ENCODE data around the gene GPATCH2L.

Gene GPATCH2L

DNA sequence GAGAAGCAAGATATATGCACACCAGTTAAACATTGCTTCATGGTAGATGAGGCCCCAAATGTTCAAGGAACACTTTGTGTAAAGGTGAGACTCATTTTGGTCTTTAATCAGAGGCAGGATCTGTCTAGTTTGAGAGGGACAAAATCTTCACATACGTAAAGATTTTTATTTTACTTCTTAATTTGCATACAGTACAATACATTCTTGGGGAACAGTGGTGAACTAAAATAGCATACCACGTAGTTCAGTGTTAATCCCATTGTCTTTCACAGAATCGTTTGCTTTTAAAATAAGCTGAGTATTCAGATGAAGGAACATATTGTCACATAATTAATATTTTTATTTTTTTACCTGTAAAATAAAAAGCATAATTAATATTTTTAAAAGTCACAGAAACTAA, 43.3 kb downstream of the GPATCH2L start:
- no peak for DNase-seq (ENCODE audit: low read depth in 1 of 2, low spot score in 1 of 2)

DNA sequence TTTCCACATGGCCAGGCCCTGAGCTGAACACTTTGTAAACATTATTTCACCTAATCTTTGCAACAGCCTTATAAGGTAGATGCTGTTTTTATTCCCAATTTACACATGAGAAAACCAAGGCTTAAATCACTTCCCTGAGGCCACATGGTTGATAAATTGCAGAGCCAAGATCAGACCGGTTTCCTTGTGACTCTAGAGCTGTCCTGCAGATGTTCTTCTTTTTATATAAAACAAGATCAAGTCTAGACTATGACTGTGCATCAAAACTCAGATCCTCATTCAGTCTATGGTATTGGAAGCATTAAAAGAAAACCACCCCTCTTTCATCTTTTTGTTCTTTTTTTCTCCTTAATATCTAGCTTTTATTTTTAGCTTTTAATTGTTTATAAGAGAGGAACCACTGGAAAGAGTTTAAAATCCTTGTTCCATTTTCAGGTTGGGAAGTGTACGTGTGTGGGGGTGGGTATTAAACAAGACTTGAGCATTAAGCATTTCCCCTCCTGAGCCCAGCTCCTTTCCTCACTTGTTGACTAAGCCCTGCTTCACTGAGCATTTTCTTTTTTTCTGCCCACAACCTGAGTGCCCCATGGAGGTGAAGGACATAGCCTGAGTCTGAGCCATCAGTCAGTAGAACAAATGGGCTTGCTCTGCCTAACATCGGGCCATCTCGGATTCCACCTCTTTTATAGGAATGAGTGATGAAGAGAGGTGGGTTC, 45.4 kb downstream of the GPATCH2L start:
- DNase-seq (ENCODE audit: low read depth in 1 of 2, low spot score in 1 of 2): no peak

DNA sequence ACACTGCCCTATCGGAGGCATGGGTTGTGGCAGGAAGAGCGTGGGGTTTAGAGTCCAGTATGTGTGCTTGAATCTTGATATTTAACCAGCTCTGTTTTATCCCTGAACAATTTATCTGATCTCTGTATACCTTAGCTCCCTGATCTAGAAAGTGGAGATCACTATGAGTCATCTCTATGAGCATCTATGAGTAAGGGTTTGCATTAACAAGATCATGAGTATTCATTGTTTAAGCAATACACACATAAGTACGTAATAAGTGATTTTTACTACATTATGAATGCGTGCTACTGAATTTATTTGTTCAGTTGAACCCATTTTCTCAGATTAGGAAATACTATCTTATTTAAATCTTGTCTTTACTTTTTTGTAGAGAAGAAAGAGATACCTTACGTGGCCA, 49.4 kb downstream of the GPATCH2L start:
- DNase-seq (ENCODE audit: low read depth in 1 of 2, low spot score in 1 of 2): no peak

DNA sequence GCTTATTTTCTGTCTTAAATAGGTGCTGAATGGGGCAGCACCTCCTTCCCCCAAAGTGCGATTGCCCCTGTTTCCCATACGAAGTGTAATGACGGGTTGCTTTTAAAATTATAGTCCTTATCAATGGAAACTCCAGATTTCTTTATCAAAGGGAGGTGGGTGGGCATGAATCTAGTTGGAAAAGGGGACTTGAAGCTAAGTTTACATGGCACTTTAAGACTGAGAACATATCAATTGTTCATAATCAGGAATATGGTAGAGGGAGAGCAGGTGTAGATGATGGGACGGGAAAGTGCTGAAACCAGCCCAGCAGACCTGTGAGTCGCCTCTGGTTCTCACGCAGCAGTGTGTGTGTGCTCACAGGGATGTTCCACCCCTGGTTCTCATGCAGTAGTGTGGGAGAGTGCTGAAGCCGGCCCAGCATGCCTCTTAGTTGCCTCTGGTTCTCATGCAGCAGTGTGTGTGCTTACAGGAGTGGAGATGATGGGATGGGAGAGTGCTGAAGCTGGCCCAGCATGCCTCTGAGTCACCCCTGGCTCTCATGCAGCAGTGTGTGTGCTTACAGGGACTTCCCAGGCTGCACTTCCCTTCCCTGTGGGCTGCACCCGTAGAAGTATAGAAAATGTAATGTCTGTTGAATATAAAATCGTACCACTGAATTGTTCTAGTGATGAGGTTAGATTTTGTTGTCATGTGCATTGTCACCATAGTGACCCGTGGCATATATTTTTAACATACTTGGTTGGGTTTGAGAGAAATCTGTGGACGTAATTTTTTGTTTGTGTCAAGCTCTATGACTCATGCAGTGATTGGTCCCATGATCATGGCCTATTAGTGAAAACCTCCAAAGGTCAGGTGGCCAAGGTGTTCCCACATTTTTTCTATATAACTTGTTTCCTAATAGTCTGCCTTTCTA, 51.6 kb downstream of the GPATCH2L start:
- DNase-seq (ENCODE audit: low read depth in 1 of 2, low spot score in 1 of 2): no peak

DNA sequence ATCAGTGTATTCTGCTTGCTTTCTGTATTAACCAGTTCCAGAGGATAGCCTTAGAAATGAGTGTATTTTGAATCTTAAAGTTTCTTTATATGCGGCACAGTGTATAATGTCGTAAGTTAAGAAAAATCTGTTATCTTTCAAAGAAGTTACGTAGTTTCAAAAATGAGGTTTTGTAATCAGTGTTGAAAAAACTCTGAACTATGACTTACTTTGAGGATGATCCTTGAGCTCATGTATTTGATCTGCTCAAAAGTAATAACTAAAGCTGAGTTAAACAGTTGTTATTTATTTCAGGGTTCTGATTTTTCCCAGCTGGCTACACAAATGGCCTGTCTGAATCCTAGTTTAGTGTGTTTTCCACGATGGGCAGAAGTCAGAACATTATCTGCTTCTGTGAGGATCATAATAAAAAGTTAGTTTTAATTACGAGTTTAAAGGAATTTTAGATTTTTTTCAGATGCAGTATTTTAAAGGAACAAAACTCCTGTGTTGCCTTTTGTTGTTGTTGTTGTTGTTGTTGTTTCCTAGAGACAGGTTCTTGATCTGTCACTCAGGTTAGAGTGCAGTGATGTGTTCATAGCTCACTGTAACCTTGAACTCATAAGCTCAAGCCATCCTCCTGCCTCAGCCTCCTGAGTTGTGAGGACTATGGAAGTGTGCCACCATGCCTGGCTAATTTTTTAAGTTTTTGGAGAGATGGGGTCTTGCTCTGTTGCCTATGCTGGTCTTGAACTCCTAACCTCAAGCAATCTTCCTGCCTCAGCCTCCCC, 52.9 kb downstream of the GPATCH2L start:
- no peak for DNase-seq (ENCODE audit: low read depth in 1 of 2, low spot score in 1 of 2)

DNA sequence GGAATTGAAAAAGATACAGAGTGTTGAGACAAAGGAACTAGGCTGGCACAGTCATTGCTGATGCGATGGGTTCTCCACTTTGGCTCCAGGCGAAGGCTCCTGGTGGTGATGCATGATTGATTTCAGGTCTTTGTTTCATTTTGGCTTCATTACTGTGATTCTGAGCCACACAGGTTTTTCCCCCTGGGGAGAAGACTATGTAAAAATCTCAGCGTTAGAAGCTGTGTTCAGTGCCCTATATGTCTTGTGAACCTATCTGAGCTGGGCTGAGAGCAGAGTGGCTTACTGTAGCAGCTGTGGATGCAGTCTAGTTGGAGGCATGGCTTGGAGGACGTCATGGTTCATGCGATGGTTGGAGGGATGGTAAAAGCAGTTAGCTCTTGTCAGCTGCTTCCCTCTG, 54.0 kb downstream of the GPATCH2L start:
- no peak for DNase-seq (ENCODE audit: low read depth in 1 of 2, low spot score in 1 of 2)

DNA sequence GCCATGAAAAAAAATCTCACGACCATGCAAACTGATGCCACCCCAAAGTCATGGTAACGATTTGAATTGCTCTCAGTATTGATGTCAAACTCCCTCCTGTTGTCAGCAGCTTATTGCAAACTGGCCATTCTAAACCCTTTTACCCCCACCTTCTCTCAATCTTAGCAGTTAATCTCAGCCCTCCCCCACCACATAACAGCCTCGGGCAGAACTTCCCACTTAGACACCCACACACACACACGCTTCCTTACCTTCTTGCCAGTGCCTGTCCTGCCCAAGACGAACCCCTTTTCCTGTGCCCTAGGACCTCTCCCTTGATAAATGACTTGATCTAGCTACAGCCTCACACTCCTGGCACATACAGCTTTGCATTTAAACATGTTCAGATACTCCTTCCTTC, 56.6 kb downstream of the GPATCH2L start:
- DNase-seq (ENCODE audit: low read depth in 1 of 2, low spot score in 1 of 2): no peak

DNA sequence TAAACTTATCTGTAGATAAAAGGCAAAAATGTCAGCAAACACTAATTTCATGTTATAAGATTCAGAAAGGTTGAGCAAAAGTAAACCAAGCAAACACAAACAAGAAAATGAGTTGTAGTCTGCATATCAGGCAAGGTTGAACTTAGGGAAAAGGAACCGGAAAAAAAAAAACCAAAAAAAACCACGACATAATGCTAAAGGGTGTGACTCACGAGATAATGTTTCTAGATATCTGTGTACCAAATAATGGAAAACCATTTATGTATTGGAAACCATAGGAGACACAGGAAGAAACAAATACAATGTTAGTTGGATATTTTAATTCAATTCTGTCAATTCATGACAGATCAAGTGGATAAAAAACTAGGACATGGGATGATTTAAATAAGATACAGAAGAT, 60.5 kb downstream of the GPATCH2L start:
- DNase-seq (ENCODE audit: low read depth in 1 of 2, low spot score in 1 of 2): no peak

DNA sequence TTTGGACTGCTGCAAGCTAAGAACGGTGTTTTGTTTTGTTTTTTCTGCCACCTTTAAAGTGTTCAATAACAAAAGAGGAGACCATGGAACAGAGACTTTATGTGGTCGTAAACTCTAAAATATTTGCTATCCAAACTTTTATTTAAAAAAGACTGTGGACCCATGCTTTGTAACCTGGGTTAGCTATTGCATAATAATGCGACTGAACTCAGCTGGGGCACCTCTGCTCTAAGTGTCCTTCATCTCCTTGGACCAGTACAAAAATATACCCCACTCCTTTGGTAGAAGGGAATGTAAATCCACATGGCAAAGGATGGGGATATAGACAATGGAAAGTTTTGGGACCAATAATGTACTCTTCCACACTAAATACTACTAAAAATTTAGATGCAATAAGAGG, 65.5 kb downstream of the GPATCH2L start:
- DNase-seq (ENCODE audit: low read depth in 1 of 2, low spot score in 1 of 2): no peak

DNA sequence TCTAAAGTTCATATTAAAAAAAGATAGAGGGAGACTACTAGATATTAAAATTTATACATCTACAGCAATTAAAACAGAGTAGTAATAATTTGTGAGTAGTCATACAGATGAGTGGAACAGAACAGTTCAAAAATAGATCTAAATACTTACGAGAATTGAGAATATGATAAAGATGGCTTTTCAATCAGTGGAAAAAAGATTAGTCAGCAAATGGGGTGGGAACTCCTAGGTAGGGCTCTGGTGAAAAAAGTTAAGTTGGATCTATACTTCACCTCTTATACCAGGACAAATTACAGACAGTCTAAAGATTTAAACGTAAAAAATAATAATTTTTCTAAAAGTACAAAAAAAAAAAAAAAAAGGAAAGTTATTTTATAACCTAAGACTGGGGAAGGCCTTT, 66.9 kb downstream of the GPATCH2L start:
- DNase-seq (ENCODE audit: low read depth in 1 of 2, low spot score in 1 of 2): no peak

DNA sequence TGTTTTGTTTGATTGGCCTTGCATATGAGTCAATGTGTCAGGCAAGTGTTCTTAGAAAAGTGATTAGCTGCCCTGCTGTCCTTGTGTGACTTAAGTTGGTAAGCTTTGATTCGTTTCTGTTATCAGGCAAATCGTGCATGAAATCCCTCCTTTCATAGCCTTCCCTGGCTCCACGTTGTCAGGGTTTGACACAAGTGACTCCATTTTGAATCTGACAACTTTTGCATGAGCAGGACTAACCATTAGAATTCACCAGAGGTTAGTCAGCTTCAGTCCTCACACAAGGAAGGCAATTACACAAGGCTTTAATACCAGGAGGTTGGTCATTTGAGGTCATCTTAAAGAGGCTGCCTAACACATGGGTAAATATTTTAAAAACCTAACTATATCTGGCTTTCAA, 68.2 kb downstream of the GPATCH2L start:
- DNase-seq (ENCODE audit: low read depth in 1 of 2, low spot score in 1 of 2): no peak

DNA sequence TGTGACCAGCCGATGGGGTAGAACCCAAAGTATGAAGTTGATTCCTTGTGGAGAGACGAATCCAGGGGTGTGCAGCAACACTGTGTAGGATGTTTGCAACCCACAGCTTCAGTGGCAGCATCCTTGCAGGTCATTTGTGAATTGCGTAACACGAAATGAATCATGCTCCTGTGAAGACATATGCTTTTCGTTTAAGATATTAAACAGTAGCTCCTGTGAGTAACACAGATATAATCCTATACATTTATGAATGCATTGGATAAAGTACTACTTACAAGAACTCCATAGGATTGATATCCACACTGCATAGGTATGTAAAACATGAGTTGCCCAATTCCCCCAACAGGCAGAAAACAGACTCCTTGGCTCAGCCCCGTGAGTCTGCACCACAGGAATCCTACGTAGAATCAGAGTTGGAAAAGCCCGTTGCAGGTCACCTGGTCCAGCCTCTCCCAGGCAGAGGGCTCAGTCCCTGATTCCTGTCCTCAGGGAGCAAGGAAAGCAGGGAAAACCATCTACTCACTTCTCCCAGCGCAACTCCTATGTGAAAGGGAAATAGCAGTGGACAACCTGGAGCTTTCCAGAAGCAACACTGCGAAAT, 75.8 kb downstream of the GPATCH2L start:
- DNase-seq (ENCODE audit: low read depth in 1 of 2, low spot score in 1 of 2): no peak

DNA sequence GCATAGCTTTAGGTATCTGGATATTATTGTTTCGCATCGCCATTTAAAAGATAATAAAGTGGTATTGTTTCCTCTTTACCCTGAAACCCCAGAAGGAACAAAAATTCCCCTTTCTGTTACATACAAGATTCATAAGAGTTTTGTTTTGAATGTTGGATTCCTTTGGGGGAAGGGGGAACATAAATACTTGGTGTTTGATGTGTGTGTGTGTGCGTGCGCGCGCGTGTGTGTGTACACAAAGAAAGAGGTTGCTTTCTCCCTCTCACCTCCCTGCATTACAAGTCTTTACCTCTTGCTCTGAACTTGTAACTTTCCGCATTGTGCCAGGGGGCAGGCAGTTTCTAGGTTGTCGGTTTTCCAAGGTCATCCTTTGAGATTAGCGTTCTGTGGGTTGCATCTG, 76.4 kb downstream of the GPATCH2L start:
- DNase-seq (ENCODE audit: low read depth in 1 of 2, low spot score in 1 of 2): no peak

DNA sequence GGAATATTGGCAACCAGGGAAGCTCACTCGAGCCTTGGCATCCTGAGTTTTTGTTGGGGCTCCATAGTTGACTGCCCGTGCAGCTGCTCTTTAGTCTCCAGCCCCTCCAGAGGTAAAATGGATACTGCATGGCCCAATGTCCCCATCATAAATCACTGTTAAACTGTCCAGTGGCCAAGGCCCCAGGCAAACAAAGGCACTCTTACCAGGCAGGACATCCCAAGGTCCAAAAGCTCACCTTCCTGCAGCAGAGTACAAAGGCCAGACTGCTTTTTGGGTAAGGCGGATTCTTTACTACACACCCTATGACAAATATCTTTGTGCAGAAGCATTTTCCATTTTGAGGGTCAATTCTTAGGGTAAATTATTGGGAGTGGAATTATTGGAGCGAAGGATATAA, 81.1 kb downstream of the GPATCH2L start:
- no peak for DNase-seq (ENCODE audit: low read depth in 1 of 2, low spot score in 1 of 2)

DNA sequence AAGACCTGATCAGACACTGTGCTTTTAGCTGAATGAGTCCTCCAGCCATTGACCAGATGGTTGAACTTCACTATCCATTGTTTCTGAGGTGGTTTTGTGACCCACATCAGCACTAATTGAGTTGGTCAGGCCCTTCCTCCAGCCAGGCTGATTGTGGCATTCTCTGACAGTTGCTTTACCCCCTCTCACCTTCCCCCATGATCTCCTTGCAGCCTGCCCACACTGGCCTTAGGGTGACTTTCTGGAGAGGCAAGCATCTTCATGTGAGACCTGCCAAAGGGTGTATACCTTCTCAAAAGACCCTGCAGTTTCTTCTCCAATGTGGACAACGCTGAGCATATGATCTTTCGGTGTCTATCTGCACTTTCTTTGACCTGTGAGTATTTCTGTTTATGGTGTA, 83.9 kb downstream of the GPATCH2L start:
- DNase-seq (ENCODE audit: low read depth in 1 of 2, low spot score in 1 of 2): no peak

DNA sequence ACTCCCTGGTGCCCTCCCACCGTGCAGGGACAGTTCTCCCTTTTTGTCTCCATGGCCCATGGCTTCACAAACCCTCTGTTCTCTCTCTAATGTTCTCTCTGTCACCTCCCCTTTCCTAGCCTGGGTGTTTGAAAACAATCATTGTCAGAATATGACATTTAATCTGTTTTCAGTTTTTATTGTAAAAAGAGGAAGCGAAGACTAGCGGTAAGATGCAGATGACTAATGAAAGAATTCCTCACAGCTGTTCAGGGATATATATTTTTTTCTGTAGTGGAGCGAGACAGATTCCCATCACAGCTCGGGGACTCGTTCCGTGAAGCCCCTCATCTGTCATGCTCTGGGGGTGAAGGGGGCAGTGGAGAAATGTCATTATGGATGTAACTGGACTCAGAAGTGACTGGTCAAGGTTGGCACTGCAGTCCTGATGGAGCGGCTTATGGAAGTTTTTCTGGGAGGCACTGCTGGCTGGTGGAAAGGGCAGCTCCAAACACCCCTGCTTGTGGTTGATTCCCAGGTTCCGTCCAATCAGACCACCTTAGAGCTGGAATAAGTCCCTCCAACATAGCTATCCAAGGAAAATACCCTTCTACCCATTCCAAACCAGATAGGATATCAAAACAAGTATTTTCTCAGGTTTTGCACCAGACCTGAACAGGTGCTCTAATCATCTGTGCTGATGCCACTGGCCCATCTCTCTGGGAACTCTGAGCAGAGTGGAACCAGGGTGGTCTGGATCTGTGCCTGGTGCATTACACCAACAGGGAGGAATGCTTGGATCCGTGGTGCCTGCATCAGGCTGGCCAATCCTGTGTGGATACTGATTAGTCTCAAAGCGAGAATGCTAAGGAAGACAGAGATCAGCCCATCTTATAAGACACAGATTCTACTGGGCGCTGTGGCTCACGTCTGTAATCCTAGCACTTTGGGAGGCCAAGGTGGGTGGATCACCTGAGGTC, 84.7 kb downstream of the GPATCH2L start:
- no peak for DNase-seq (ENCODE audit: low read depth in 1 of 2, low spot score in 1 of 2)

DNA sequence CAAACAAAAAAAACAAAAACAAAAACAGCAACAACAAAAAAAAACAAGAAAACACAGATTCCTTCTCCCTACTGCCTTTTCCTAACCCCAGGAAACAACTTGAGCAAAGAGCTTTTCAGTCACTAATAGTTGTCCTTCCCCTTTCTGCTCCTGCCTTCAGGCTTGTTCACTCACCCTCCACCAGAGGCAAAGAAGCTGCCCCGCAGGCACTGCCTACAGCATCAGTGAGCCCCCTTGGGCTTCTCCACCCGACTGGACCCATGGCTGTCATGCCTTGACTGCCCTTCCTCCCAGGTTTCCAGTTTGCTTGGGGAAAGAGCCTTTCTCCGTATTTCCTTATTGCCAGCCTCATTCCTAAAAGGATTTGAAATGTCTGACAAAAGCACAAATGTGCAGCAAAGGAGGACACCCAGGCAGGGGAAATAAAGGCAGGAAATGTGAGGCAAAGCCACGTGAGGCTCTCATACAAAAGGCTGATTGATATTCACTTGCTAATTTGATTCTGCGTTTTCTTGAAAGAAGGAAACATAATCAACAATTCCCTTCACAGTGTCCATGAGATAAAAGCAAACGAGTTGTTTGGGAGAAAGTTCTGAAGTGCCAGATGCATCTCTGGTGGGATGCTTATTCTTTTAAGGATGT, 85.7 kb downstream of the GPATCH2L start:
- no peak for DNase-seq (ENCODE audit: low read depth in 1 of 2, low spot score in 1 of 2)

DNA sequence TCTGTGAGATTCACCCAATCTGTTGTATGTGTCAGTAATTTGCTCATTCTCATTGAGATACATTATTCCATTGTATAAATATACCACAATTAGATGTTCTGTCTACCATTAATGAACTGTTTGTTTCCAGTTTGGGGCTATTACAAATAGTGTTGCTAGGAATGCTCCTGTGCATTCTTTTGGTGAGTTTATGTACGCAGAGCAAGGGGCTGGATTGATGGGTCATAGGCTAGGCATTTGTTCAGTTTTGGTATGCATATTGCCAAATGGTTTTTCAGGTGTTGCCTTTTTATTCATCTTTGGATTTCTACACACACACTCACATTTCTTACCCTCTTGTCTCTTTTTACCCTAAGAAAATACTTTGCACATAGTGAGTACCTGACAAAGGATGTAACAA, 93.4 kb downstream of the GPATCH2L start:
- no peak for DNase-seq (ENCODE audit: low read depth in 1 of 2, low spot score in 1 of 2)

DNA sequence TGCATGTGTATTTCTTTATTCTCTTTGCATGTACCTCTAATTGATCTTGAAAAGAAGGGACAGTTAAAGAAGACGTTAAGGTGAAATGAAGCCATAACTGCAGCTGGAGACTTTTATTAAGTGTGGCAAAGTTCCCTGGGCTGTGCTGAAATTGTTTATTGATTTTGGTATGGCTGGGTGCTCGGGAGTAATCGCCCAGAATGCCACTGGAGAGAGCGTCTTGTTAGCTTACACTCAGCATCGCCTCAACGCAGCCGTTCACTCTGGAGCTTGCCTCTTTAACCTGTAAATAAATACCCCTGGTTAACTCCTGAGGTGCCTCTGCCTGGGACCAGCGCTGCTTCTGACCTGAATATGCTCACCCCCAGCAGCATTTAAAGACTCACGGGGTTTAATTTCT, 98.6 kb downstream of the GPATCH2L start:
- DNase-seq (ENCODE audit: low read depth in 1 of 2, low spot score in 1 of 2): no peak

DNA sequence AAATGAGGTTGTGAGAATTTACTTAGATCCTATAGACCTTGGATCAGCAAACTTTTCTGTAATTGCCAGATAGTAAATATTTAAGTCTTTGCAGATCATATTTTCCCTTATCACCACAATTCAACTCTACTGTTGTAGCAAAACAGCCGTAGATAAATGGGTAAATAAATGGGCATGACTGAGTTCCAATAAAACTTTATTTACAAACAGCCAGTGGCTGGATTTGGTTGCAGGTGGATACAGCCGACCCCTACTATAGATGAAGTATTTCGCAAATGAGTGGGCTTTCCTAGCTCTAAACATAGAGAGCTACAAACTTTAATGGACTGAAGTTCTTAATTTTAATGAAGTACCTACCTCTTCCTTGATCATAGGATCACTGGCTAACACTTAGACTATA, 100.7 kb downstream of the GPATCH2L start:
- DNase-seq (ENCODE audit: low read depth in 1 of 2, low spot score in 1 of 2): no peak

Data from activated CD4-positive, alpha-beta T cell treated with anti-CD3 and anti-CD28 coated beads, Interleukin-2, amount 50 U/mL, for 24 hours (primary cell).